Neural cell (in vitro differentiated cells): ENCODE measurements around the gene STX16.

Source experiments
- CTCF ChIP-seq: fragments of 450-650 bp; IDR thresholded peaks from 2 replicates; pipeline ENCODE4 v1.5.1; 2014; ENCODE audit warnings: antibody characterized with exemption, mild to moderate bottlenecking, moderate library complexity; ENCODE audit not compliant: poor library complexity, severe bottlenecking
- EP300 ChIP-seq: fragments of 450-650 bp; conservative IDR thresholded peaks from 2 replicates; pipeline ENCODE4 v1.6.1; 2014; ENCODE audit warnings: antibody characterized with exemption, mild to moderate bottlenecking, moderate library complexity; ENCODE audit not compliant: poor library complexity, severe bottlenecking
- POLR2AphosphoS5 ChIP-seq: IDR thresholded peaks from 2 replicates; pipeline ENCODE4 v1.6.1; 2012

DNA sequence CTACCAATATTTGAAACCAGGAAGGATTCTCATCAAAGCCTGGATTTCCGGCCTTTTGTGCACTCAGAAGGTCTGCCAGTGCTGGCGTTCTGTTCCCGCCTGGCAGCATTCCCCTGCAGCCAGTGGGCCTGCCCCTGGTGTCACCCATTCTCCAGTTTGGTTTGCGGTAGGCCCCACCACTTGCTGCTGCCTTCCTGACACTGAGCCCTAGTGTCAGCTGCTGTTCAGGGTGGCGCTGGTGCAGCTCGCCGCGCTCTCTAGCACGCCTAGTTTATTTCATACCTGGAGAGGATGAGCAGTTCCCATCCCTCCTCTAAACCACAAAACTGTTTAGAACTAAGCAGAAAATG lies 51.1 kb downstream of the STX16 start:
- no peak for TF ChIP-seq POLR2AphosphoS5
- no peak for TF ChIP-seq EP300
- TF ChIP-seq CTCF: no peak
